Stomach smooth muscle (tissue), 2 donors: ENCODE results near the gene SYT3.

Source experiments
- H3K27ac ChIP-seq: one replicate; pipeline ENCODE4 v1.7.0; 2013; ENCODE audit warnings: mild to moderate bottlenecking, low read length, inconsistent platforms
- H3K27me3 ChIP-seq, 2 donors: one replicate each; pipeline ENCODE4 v1.7.0; 2013; ENCODE audit warnings: low read length in 2 of 2; ENCODE audit not compliant: insufficient read depth in 2 of 2, control insufficient read depth in 1 of 2
- H3K36me3 ChIP-seq, 2 donors: one replicate each; pipeline ENCODE4 v1.7.0; 2013; ENCODE audit warnings: low read length in 2 of 2; ENCODE audit not compliant: control insufficient read depth in 2 of 2, insufficient read depth in 2 of 2
- H3K4me1 ChIP-seq: one replicate; pipeline ENCODE4 v1.7.0; 2013; ENCODE audit warnings: low read length; ENCODE audit not compliant: control insufficient read depth, insufficient read depth
- H3K4me3 ChIP-seq, 2 donors: one replicate each; pipeline ENCODE4 v1.7.0; 2013; ENCODE audit warnings: low read length in 2 of 2
- H3K9ac ChIP-seq, 2 donors: one replicate each; pipeline ENCODE4 v1.7.0; 2013; ENCODE audit warnings: low read length in 2 of 2, mild to moderate bottlenecking in 1 of 2
- H3K9me3 ChIP-seq, 2 donors: one replicate each; pipeline ENCODE4 v1.7.0; 2013; ENCODE audit warnings: low read length in 2 of 2; ENCODE audit not compliant: control insufficient read depth in 2 of 2
- donor health status: healthy.
- donor health status: Pancreatic carcinoma.

SYT3 gene

DNA sequence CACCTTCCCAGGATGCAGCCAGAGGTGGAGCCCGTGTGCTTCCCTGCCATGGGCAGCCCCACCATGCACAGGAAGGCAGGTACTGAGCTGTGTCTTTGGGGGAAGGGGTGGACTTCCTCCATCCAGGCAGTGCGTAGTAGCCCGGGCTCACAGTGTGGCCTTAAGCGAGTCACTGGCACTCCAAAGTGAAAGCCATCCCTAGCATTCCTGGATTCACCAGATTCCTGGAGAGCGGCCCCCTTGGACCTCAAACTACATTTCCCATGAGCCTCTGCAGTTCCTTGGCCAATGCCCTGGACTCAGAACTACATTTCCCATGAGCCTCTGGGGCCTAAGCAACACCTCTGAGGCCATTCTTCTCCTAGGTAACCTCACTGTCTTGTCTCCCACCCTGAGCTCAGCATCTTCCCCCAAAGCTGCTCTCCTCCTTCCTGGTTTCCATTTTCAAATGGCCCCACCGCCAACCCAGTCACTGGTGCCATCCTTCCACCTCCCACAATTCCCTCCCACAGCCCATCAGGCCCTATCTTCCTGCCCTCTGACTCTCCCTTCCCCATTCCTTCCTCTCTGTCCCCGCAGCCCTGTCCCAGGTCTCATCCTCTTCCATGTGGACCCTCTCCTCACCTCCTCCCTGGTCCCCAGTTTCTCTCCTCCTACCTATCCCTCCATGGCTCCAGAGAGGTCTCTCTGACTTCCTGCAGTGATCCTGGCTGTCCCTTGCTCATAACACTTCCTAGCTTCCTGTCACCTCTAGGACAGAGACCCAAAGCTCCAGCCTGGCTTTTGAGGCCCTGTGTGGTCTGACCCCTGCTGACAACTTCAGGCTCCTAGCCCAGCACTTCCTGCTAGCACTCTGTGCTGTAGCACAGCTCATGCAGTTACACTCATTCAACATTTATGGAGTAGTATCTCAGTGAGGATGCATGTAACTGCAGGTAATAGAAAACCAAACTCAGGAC, 10.0 kb upstream of the SYT3 start, which contains the start of gene C19orf81:
Gene C19orf81 (plus strand): TSS at position 13 of the 959 bp plus-strand sequence. CDS start 0 bp downstream, at position 13.
- no peak within 1 kb of the TSS for H3K9ac ChIP-seq
- H3K27ac ChIP-seq: no peak within 1 kb of the TSS
- no peak within 1 kb of the TSS for H3K4me3 ChIP-seq
- no peaks in the 10 kb centered on the region for H3K36me3 ChIP-seq
- H3K9me3 ChIP-seq: peaks cover 0 to under 1% of the 10 kb centered on the region in 2 donors
- peaks cover 8 to 25% of the 10 kb centered on the region in 2 donors for H3K27me3 ChIP-seq
- H3K4me1 ChIP-seq: no peaks in the 10 kb centered on the region

DNA sequence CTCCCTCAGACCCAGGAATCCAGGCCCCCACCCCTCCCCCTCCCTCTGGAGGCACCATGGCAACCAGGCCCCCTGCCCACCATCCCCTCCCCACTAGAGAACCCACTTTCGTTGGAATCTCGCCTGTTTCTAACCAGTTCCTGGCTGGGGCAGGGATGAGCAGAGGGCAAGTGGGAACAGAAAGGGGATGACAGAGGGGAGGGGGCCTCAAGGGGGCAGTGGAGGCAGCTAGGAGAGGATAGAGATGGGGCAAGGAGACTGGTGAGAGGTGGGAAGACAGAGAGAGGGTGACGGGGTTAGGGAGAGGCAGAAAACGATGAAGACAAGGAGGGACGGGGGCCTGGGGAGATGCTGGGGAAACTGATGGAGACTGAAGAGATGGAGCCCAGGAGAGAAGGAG, 9.0 kb upstream of the SYT3 start:
- no peak overlapping the region for H3K4me3 ChIP-seq
- peaks cover 8 to 25% of the 10 kb centered on the region in 2 donors for H3K27me3 ChIP-seq
- H3K4me1 ChIP-seq: no peaks in the 10 kb centered on the region
- H3K27ac ChIP-seq: no peak overlapping the region
- no peak overlapping the region for H3K9ac ChIP-seq
- H3K9me3 ChIP-seq: no peaks in the 10 kb centered on the region
- H3K36me3 ChIP-seq: no peaks in the 10 kb centered on the region

DNA sequence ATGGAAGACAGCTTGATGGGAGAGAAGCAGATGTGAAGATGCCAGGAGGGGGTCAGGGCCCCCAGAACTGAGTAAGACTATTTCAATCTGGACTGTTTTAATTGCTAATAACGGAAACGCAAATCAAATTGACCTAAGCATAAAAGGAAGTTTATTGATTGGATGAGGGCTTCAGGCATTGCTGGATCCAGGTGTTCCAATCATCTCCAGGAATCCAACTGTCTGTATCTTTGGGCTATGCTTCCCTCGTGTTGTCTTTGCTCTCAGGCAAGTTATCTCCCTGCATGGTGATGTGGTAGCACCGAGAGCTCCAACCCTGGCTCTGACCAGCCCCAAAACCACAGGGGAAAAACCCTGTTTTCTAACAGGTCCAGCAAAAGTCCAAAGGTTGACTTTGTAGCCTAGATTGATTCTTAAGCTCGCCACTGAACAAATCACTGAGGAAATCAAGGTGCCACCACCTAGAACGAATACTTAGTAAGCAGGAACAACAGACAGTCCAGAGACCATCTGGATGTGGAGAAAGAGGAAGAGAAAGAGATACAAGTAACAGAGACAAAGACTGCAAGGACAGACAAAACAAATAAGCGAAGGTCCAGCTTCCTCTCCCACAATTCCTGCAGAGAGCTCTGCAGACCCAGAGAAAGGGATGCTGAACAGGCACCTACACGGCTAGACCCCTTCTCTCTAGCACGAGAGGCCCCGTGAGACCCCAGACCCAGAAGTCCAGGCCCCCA, 8.4 kb upstream of the SYT3 start:
- peaks cover 8 to 29% of the 10 kb centered on the region in 2 donors for H3K27me3 ChIP-seq

GRCh38 chr19:50646074-50646807, 6.6 kb upstream of the SYT3 start:
- H3K27me3 ChIP-seq: peaks cover 8 to 27% of the 10 kb centered on the region in 2 donors

More for the DNA sequence above, 8.4 kb upstream of the SYT3 start:
- Histone ChIP-seq H3K9me3 (no peaks in the 10 kb centered on the region), H3K9ac (no peak overlapping the region), H3K36me3 (no peaks in the 10 kb centered on the region), H3K4me3 (no peak overlapping the region), H3K4me1 (no peaks in the 10 kb centered on the region), H3K27ac (no peak overlapping the region)

DNA sequence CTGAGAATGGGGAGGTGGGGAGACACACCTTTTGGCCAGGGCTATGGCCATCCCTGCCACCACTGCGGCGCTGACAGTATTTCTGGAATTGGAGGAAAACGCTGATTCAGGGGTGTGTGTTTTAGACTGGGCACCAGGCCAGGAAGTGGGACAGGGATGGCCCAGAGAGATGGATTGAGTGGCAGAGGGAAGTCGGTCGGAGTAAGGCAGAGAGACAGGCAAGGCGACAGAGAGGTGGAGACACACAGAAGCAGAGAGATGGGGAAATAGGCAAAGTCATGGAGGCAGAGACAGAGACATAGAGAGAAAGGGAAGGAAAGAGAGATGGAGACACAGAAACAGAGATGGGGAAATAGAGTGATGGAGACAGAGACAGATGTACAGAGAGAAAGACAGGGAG, 5.4 kb upstream of the SYT3 start:
- Histone ChIP-seq H3K4me1 (peaks cover under 1% of the 10 kb centered on the region), H3K36me3 (no peaks in the 10 kb centered on the region), H3K9me3 (no peaks in the 10 kb centered on the region), H3K27me3 (peaks cover 14 to 27% of the 10 kb centered on the region in 2 donors), H3K27ac (no peak overlapping the region), H3K9ac (no peak overlapping the region), H3K4me3 (no peak overlapping the region)

More at GRCh38 chr19:50646074-50646807, 6.6 kb upstream of the SYT3 start:
- Histone ChIP-seq H3K9me3 (no peaks in the 10 kb centered on the region), H3K27ac (no peak overlapping the region), H3K4me1 (no peaks in the 10 kb centered on the region), H3K4me3 (no peak overlapping the region), H3K9ac (no peak overlapping the region), H3K36me3 (no peaks in the 10 kb centered on the region)

GRCh38 chr19:50644315-50644915, 4.7 kb upstream of the SYT3 start:
- H3K9me3 ChIP-seq: no peaks in the 10 kb centered on the region
- H3K4me3 ChIP-seq: no peak overlapping the region
- peaks cover 18 to 31% of the 10 kb centered on the region in 2 donors for H3K27me3 ChIP-seq
- H3K36me3 ChIP-seq: no peaks in the 10 kb centered on the region
- H3K9ac ChIP-seq: no peak overlapping the region
- H3K27ac ChIP-seq: no peak overlapping the region
- H3K4me1 ChIP-seq: peaks cover 6% of the 10 kb centered on the region

GRCh38 chr19:50640368-50640767, 687 bp upstream of the SYT3 start:
- H3K9me3 ChIP-seq: peaks cover under 1 to 3% of the 10 kb centered on the region in 2 donors
- peaks cover 23 to 45% of the 10 kb centered on the region in 2 donors for H3K27me3 ChIP-seq
- H3K36me3 ChIP-seq: no peaks in the 10 kb centered on the region
- H3K4me1 ChIP-seq: peaks cover 6% of the 10 kb centered on the region
- no peak overlapping the region for H3K27ac ChIP-seq
- H3K4me3 ChIP-seq: no peak overlapping the region
- H3K9ac ChIP-seq: no peak overlapping the region

- Histone ChIP-seq H3K9me3 (peaks cover 14 to 15% of the 10 kb centered on the region in 2 donors), H3K27ac (no peak overlapping the region), H3K36me3 (no peaks in the 10 kb centered on the region), H3K27me3 (peaks cover 23 to 45% of the 10 kb centered on the region in 2 donors), H3K4me3 (no peak overlapping the region), H3K9ac (no peak overlapping the region), H3K4me1 (peaks cover 6% of the 10 kb centered on the region)
Measured at GRCh38 chr19:50638600-50638999, 1.1 kb downstream of the SYT3 start.

GRCh38 chr19:50636317-50637085, 3.2 kb downstream of the SYT3 start:
- Histone ChIP-seq H3K4me3 (no peak overlapping the region), H3K9me3 (peaks cover 15 to 17% of the 10 kb centered on the region in 2 donors), H3K36me3 (no peaks in the 10 kb centered on the region), H3K9ac (no peak overlapping the region), H3K4me1 (peaks cover 6% of the 10 kb centered on the region), H3K27me3 (peaks cover 23 to 36% of the 10 kb centered on the region in 2 donors), H3K27ac (no peak overlapping the region)
